GM12891 (cell line): ENCODE data around the gene APOL6.
"Not testable (repeated sequence)": the region's sequence is repeated elsewhere in the genome, so short reads cannot be mapped to it uniquely, and the experiment has no call there.

ENCODE experiments used
- DNase-seq: peaks from one replicate; pipeline ENCODE4 v3.0.0; 2011; ENCODE audit warnings: low spot score; ENCODE audit not compliant: insufficient read length
- FAIRE-seq: peaks from 2 replicates; lab custom pipeline; 2011; peaks lifted over from hg19 to GRCh38; lab: Jason Lieb, UNC
- PAX5 ChIP-seq: IDR thresholded peaks from 2 replicates; pipeline ENCODE4 v1.6.1; 2011; ENCODE audit warnings: low read length, moderate library complexity, mild to moderate bottlenecking; ENCODE audit not compliant: insufficient read depth, severe bottlenecking
- POLR2A ChIP-seq: IDR thresholded peaks from 2 replicates; pipeline ENCODE4 v1.6.1; 2011; ENCODE audit warnings: low read depth, low read length, control low read depth
- POLR2AphosphoS5 ChIP-seq: IDR thresholded peaks from 2 replicates; pipeline ENCODE4 v1.6.1; 2011; ENCODE audit warnings: low read depth, low read length, control low read depth
- POU2F2 ChIP-seq: IDR thresholded peaks from 2 replicates; pipeline ENCODE4 v1.6.1; 2011; ENCODE audit warnings: low read depth, mild to moderate bottlenecking, control low read depth, low read length, moderate library complexity
- SPI1 ChIP-seq: IDR thresholded peaks from 2 replicates; pipeline ENCODE4 v1.6.1; 2011; ENCODE audit warnings: low read depth, low read length, control low read depth
- TAF1 ChIP-seq: IDR thresholded peaks from 2 replicates; pipeline ENCODE4 v1.6.1; 2011; ENCODE audit warnings: low read depth, low read length, control low read depth

Gene APOL6

DNA sequence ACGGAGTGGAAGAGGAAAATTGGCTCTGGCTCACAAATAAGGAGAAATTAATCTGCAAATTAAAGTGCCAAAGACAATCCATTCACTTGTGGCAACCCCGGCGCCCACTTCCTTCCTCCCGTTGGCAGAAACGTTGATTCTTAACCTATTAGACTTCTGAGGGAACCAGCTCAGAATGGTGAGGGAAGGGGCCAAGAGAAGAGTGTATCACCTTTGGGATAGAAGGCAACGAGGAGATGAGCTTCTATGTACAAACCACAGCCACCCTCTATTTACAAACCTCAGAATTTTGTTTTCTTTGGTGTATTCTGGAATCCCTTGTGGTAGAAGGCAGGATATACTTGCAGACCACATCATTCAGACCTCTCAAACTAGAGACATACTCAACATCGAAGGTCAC, 32.2 kb upstream of the APOL6 start:
- FAIRE-seq (no peak), DNase-seq (no peak)
- TF ChIP-seq PAX5 (no peak), TAF1 (no peak), POLR2A (no peak), POU2F2 (no peak), POLR2AphosphoS5 (no peak)

DNA sequence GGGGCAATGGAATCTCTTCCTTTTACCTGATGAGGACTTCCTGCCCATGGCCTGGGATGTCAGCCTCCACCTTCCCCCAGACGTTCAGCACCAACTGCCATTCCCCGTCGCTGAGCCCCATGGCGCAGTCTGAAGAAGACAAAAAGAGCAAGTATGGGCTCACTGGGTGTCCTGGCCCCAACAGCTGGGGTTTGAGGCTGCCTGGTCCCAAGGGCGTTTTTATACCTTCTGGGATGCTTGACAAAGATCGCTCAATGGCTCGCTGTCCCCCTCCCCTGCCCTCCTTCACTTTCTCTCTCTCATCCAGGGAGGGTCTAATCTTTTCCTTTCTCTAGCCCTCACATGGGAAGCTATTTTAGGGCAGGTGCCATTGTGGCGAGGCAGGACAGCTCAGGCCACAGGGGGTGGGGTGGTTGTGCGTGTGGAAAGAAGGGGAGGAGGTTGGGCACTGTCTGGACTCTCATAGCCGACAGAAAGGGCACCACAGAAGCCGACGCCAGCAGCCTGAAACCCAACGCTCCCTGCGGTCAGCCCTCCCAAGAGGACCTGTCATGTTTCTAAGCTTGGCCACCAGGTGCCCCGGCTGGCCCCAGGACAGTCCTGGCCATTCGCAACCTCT, 31.0 kb upstream of the APOL6 start, which contains the start of gene MB:
MB (minus strand) TSS at position 193 of the 619 bp plus-strand sequence; CDS start at position 121, 72 bp downstream.
- DNase-seq = no peak
- FAIRE-seq = no peak
- TF ChIP-seq SPI1 (no peak), POLR2AphosphoS5 (no peak)

DNA sequence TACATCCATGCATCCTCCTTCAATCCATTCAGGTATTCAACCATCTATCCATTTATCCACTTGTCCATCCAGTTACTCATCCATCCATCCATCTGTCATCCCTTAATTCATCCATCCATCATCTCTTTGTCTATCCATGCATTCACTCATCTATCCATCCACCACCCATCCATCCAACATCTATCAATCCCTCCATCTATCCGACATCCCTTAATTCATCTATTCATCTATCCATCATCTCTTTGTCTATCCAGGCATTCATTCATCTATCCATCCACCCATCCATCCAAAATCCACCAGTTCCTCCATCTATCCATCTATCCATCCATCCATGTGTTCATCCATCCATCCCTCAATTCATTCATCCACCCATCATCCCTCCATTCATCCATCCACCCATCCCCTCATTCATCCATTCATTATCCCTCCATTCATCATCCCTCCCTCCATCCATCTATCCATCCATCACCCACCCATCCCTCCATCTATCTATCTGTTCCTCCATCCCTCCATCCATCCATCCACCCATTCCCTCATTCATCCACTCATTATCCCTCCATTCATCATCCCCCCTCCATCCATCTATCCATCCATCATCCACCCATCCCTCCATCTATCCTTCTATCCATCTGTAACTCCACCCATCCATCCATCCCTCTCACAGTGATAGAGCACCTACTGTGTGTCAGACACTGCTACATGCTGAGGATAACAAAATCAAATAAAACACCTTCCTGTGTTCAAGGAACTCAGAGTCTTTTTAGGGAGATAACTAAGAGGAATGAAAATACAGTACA, 29.6 kb upstream of the APOL6 start:
- no peak for FAIRE-seq
- TF ChIP-seq PAX5 = no peak
- TF ChIP-seq POLR2AphosphoS5 = no peak

DNA sequence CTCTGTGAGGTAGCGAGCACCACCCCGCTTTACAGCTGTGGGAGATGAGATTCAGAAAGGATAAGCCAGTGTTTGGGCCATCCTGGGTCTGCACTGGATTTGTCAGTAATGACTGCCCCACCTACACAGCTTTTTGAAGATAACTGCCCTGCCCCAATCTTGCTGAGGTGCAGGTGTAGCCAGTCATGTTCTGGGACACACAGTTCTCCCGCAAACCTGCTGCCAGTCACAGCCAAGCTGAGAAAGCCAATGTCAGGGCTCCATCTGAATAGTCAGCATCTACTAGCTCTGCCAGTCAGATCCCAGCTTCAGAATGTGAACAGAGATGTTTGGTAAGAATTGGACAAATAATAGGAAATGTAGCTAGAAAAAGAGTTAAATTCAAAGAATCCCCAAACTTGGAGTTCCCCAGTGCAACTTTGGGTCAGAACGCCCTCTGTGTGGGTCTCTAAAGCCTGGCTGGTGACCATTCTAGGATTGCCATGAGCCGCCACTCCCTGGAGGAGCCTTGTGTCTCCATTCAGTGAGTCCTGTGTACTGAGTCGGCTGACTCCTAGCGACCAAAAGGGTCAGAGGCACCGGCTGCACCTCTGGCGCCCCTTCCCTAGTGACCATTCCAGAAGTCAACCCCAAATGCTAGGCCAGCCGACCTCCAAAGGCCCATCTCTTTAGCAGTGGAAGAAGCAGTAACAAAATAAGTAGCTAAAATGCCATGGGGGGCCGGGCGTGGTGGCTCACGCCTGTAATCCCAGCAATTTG, 28.7 kb upstream of the APOL6 start:
- DNase-seq (no peak), FAIRE-seq (no peak)
- TF ChIP-seq POU2F2 (no peak), TAF1 (no peak), POLR2AphosphoS5 (no peak), POLR2A (no peak), SPI1 (no peak), PAX5 (no peak)

More for the DNA sequence above, 29.6 kb upstream of the APOL6 start:
- no peak for DNase-seq

DNA sequence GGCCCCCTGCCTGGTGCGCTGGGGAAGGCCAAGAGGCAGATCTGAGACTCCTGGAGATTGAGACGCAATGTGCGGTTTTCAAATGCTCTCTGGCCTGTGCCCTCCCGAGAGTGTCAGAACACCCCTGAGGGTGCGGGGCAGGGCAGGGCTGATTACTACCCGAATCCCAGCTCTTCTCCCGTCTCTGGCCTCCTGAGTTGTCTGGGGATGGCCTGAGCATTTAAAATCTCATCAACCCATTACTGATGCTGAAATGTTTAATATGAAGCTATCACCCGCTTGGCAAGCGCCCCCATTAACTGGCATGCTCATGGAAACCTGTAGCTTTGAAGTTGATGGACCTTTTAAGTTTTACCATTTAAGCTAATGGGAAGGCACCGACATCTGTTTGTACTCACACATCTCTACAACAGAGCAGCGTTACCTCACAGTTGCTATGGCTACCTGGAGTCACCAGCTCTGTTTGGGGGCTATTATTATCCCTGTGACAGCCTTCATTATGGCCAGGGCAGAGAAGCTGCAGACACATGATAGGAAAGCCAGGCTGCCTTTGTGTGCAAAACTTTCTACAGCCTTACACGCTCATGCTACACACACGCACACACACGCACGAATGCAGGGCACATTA, 27.5 kb upstream of the APOL6 start:
- DNase-seq (no peak), FAIRE-seq (no peak)
- TF ChIP-seq POLR2A (no peak), SPI1 (no peak), POLR2AphosphoS5 (no peak), TAF1 (no peak), PAX5 (no peak), POU2F2 (no peak)

DNA sequence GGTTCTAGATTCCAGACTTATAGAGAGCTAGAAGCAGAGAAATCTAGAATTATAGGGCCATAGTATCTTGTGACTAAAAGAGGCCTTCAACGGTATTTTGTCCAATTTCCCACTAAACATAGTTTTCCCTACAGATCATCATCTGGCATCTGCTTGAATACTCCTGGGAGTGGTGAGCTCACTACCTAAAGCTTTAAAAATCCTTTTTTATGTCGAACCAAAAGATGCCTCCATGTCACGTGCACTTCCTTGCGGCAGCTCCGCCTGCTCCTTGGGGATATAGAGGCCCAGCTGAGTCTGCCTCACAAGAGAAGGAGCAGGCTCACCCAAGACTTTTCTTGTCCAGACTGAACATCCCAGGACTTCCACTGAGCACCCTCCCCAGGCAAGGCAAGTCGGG, 26.8 kb upstream of the APOL6 start:
- FAIRE-seq (no peak), DNase-seq (no peak)
- TF ChIP-seq SPI1 (no peak), POLR2A (no peak), PAX5 (no peak), POU2F2 (no peak), POLR2AphosphoS5 (no peak), TAF1 (no peak)

DNA sequence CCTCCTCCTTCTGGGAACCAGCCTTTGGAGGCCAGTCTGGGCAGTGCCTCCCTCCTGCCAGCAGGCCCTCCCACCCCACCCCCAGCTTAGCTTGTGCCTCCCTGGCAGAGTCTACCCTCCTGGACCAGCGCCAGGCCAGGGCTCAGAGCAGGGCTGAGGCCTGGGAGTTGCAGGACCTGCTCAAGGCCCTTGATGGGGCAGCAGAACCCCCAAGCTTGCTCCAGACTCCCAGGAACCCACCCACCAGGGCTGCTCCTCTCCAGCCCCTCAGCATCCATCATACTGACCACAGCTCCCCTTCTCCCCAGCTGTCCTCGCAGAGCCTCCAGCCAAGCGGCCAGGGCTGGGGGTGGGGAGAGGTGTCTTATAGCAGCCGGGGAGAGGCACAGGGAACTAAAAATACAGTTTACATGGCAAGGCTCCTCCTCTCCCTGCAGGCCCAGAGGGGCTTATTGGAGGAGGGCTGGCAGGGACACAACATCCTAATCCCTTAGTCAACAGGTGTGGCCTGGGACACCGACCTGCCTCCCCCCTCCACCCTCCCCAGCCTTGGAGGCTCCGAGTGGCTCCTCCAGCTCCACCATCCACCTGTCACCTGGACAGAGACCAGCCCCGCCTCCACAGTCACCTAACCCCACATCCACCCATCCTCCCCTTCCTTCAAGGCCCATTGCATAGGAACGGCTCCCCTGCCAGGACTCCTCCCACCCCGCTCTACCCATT, 25.9 kb upstream of the APOL6 start:
- no peak for FAIRE-seq
- TF ChIP-seq PAX5 (no peak), TAF1 (no peak), POU2F2 (no peak), SPI1 (no peak), POLR2AphosphoS5 (no peak), POLR2A (no peak)

DNA sequence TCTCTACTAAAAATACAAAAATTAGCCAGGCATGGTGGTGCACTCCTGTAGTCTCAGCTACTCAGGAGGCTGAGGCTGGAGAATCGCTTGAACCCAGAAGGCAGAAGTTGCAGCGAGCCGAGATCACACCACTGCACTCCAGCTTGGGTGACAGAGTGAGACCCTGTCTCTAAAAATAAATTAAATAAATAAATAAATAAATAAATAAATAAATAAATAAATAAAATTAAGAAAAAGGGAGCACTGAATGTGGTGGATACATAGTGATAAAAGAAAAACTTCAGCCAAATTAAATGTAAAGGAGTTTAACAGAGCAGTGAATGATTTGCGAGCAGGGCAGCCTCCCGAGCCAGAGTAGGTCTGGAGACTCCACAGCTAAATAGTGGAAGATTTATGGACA, 24.4 kb upstream of the APOL6 start:
- not testable (repeated sequence) for DNase-seq, FAIRE-seq

More for the DNA sequence above, 25.9 kb upstream of the APOL6 start:
- DNase-seq = no peak

DNA sequence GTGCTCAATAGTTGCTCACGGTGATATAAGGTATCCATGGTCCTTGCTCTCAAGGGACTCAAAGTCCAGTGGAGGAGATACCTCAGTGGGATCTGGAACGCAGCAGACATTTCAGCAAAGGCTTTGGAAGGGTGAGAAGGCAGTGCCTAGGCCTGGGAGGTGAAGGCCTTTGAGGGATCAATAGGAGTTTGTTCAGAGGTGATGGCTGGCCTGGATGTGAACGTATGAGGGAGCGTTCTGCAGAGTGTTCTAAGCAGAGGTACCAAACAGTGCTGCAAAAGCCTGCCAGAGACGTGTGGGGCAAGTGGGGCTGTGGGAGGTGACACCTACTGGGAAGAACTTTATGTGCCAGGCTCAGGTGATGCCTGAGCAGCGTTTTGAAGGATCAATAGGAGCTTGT, 23.7 kb upstream of the APOL6 start:
- no peak for DNase-seq
- TF ChIP-seq PAX5 (no peak), POLR2AphosphoS5 (no peak)
- FAIRE-seq = no peak
